Transverse colon (tissue), 4 donors: Measurements from ENCODE around the gene GPC6. TPM values are rescaled to one million over a fixed set of nuclear protein-coding genes. Genes with fewer than 3 reads are reported as not detected.

Experiments
- DNase-seq: peaks from one replicate; pipeline ENCODE4 v3.0.0-alpha.2; 2019
- H3K27ac ChIP-seq, 4 donors: fragments of 200-600 bp; sonication (generic); 2 replicates each; pipeline ENCODE4 v1.5.1; 2016 to 2018; ENCODE audit warnings: inconsistent platforms in 4 of 4
- H3K27me3 ChIP-seq: fragments of 200-600 bp; sonication (generic); 2 replicates; pipeline ENCODE4 v1.5.1; 2017; ENCODE audit warnings: inconsistent platforms
- H3K36me3 ChIP-seq, 4 donors: fragments of 200-600 bp; sonication (generic); 2 replicates each; pipeline ENCODE4 v1.5.1; 2017 to 2019; ENCODE audit warnings: inconsistent platforms in 4 of 4
- H3K4me1 ChIP-seq, 4 donors: fragments of 200-600 bp; sonication (generic); 2 replicates each; pipeline ENCODE4 v1.5.1; 2017 to 2020; ENCODE audit warnings: inconsistent platforms in 4 of 4
- H3K4me3 ChIP-seq, 4 donors: fragments of 200-600 bp; sonication (generic); 1 replicate in 1 of 4; 2 replicates in 3 of 4; pipeline versions ENCODE4 v1.5.1 to v1.6.1; 2017 to 2019; ENCODE audit warnings: inconsistent platforms in 4 of 4
- H3K9me3 ChIP-seq, 2 donors: fragments of 200-600 bp; sonication (generic); 2 replicates each; pipeline ENCODE4 v1.5.1; 2017 to 2019; ENCODE audit warnings: inconsistent platforms in 2 of 2
- CTCF ChIP-seq, 5 experiments: fragments of 200-600 bp in 3 of 5; fragments of 450-650 bp in 2 of 5; sonication (generic) in 3 of 5; IDR thresholded peaks; 1 replicate in 2 of 5; 2 replicates in 3 of 5; pipeline ENCODE4 v1.5.1; 2016 to 2017; ENCODE audit warnings: antibody characterized with exemption in 5 of 5, inconsistent platforms in 3 of 5, mild to moderate bottlenecking in 2 of 5, moderate library complexity in 1 of 5
- EP300 ChIP-seq: sonication (generic); formaldehyde crosslinking; IDR thresholded peaks from one replicate; pipeline ENCODE4 v1.6.1; 2017; ENCODE audit warnings: antibody characterized with exemption, low read depth
- POLR2A ChIP-seq: fragments of 450-650 bp; IDR thresholded peaks from one replicate; pipeline ENCODE4 v1.6.1; 2016; ENCODE audit warnings: antibody characterized with exemption, mild to moderate bottlenecking, moderate library complexity
- POLR2AphosphoS5 ChIP-seq, 3 donors: sonication (generic); formaldehyde crosslinking; IDR thresholded peaks; one replicate each; pipeline ENCODE4 v1.6.1; 2016; ENCODE audit warnings: antibody characterized with exemption in 3 of 3
- WGBS, 2 donors: methylation state at CpG; one replicate each; pipeline ENCODE4 v1.1.5; 2018; ENCODE audit warnings: low coverage in 1 of 2; 5-methylcytosine and 5-hydroxymethylcytosine counted together
- in situ Hi-C, 4 donors: fragments of 200-750 bp; cut with MboI; loops; one replicate each; pipeline versions ENCODE4 v1.15.0 to v1.15.1; 2017; ENCODE audit warnings: low sequenced_read_pairs in 3 of 4, low pct_ligation_motif_present in 1 of 4, low pct_unique_long_range_greater_than_20kb in 1 of 4
- intact Hi-C: fragments of 100-400 bp; cut with DNase I; formaldehyde crosslinking; loops from one replicate; pipeline ENCODE4 v1.15.1; 2023; ENCODE audit warnings: low total_unique reads
- total RNA-seq, 4 donors: library from RNA; depleted of rRNA; stranded (reverse); fragments of >200 nt; gene quantifications; one replicate each; pipeline ENCODE4 v1.1.0, GENCODE V29; 2016

Gene GPC6
- total RNA-seq, 4 donors from 2014 or later: 0.75 to 5.7 (median 4.0) TPM

- TF ChIP-seq POLR2AphosphoS5 (IDR thresholded peaks at IDR 0.05) (no peak), EP300 (no peak), CTCF (IDR thresholded peaks at IDR 0.05) (no peak), POLR2A (no peak)
- intact Hi-C loops: no loop called here
- no peaks in the 10 kb centered on the region for H3K36me3 ChIP-seq
- H3K4me3 ChIP-seq: no peak overlapping the region
- H3K4me1 ChIP-seq: no peaks in the 10 kb centered on the region
- no peaks in the 10 kb centered on the region for H3K9me3 ChIP-seq
- no peak for DNase-seq
- 60 to 61% methylated on average over 3 of the region's 3 CpGs for WGBS, 2 donors
- in situ Hi-C loops: no loop called here
- H3K27ac ChIP-seq: no peak overlapping the region
- H3K27me3 ChIP-seq: no peaks in the 10 kb centered on the region
Measured at GRCh38 chr13:93559718-93560117, 333.1 kb downstream of the GPC6 start.

- TF ChIP-seq CTCF (IDR thresholded peaks at IDR 0.05): no peak
- TF ChIP-seq POLR2A: no peak
- no peak for TF ChIP-seq EP300
- no peak for TF ChIP-seq POLR2AphosphoS5 (IDR thresholded peaks at IDR 0.05)
- Histone ChIP-seq H3K27me3 (no peaks in the 10 kb centered on the region), H3K4me3 (no peak overlapping the region), H3K36me3 (no peaks in the 10 kb centered on the region), H3K9me3 (no peaks in the 10 kb centered on the region), H3K4me1 (no peaks in the 10 kb centered on the region), H3K27ac (no peak overlapping the region)
- in situ Hi-C loops: no loop called here
- intact Hi-C loops: no loop called here
- DNase-seq: no peak
- 60 to 100% methylated on average over 1 to 4 of the region's 4 CpGs for WGBS, 2 donors
Measured at GRCh38 chr13:93561576-93562225, 335.1 kb downstream of the GPC6 start.

- DNase-seq: no peak
- Histone ChIP-seq H3K4me1 (no peaks in the 10 kb centered on the region), H3K27ac (no peak overlapping the region), H3K27me3 (no peaks in the 10 kb centered on the region), H3K9me3 (no peaks in the 10 kb centered on the region), H3K4me3 (no peak overlapping the region), H3K36me3 (no peaks in the 10 kb centered on the region)
- TF ChIP-seq POLR2AphosphoS5 (IDR thresholded peaks at IDR 0.05): no peak
- no peak for TF ChIP-seq POLR2A
- no peak for TF ChIP-seq EP300
- WGBS, 2 donors: 78 to 81% methylated on average over 1 of the region's 1 CpG
- intact Hi-C loops: no loop called here
- in situ Hi-C loops: no loop called here
Measured at GRCh38 chr13:93562676-93563075, 336.1 kb downstream of the GPC6 start.

GRCh38 chr13:93577105-93577504, 350.5 kb downstream of the GPC6 start:
- Histone ChIP-seq H3K4me3 (no peak overlapping the region), H3K4me1 (no peaks in the 10 kb centered on the region), H3K27ac (no peak overlapping the region), H3K36me3 (no peaks in the 10 kb centered on the region), H3K9me3 (no peaks in the 10 kb centered on the region), H3K27me3 (no peaks in the 10 kb centered on the region)
- no peak for TF ChIP-seq CTCF (IDR thresholded peaks at IDR 0.05)
- TF ChIP-seq POLR2AphosphoS5 (IDR thresholded peaks at IDR 0.05): no peak
- TF ChIP-seq POLR2A: no peak
- no peak for TF ChIP-seq EP300
- no peak for DNase-seq
- intact Hi-C loops: no loop called here
- 67 to 72% methylated on average over 2 of the region's 2 CpGs for WGBS, 2 donors
- in situ Hi-C loops: no loop called here

- no peak for DNase-seq
- intact Hi-C loops (no loop called here), in situ Hi-C loops (no loop called here)
Measured at GRCh38 chr13:93589788-93590187, 363.2 kb downstream of the GPC6 start.

More at GRCh38 chr13:93589788-93590187, 363.2 kb downstream of the GPC6 start:
- no peak for TF ChIP-seq POLR2AphosphoS5 (IDR thresholded peaks at IDR 0.05)
- TF ChIP-seq EP300: no peak
- TF ChIP-seq CTCF (IDR thresholded peaks at IDR 0.05): no peak
- TF ChIP-seq POLR2A: no peak
- no peak overlapping the region for H3K27ac ChIP-seq
- H3K27me3 ChIP-seq: no peaks in the 10 kb centered on the region
- H3K9me3 ChIP-seq: no peaks in the 10 kb centered on the region
- H3K4me3 ChIP-seq: no peak overlapping the region
- H3K36me3 ChIP-seq: no peaks in the 10 kb centered on the region
- H3K4me1 ChIP-seq: no peaks in the 10 kb centered on the region
